ENCODE data around the gene UGT1A3. TPM values are rescaled to one million over a fixed set of nuclear protein-coding genes. Genes with fewer than 3 reads are reported as not detected.
"Not testable (repeated sequence)": the region's sequence is repeated elsewhere in the genome, so short reads cannot be mapped to it uniquely, and the experiment has no call there.

The UGT1A3 gene
- polyA plus RNA-seq, 3 donors: not detected

DNA sequence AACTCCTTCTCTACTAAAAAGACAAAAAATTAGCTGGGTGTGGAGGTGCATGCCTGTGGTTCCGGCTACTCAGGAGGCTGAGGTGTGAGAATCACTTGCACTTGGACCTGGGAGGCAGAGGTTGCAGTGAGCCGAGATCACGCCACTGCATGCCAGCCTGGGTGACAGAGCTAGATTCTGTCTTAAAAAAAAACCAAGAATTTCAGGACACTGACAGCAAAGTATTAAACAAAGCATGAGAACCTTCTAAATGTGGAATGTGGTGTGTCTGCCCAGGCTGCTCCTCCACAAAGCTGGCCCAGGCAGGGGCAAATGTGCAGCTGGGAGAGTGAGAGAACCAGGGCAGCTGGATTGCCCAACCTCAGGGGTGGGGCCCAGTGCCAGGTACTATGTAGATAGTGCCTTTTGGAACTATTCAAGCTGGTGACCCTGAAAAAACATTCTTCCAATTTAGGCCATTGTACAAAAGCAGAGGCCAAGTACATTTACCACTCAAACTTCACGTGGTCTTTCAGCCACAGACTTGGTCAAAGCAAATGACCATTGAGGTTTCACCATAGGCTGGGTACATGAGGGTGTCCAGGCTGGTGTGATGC is 22.8 kb upstream of the UGT1A3 start:
- WGBS, 3 donors: 42 to 68% (median 65%) methylated on average over 4 of the region's 4 CpGs
- H3K27ac ChIP-seq (ENCODE audit: low read depth, low read length): no peak overlapping the region

DNA sequence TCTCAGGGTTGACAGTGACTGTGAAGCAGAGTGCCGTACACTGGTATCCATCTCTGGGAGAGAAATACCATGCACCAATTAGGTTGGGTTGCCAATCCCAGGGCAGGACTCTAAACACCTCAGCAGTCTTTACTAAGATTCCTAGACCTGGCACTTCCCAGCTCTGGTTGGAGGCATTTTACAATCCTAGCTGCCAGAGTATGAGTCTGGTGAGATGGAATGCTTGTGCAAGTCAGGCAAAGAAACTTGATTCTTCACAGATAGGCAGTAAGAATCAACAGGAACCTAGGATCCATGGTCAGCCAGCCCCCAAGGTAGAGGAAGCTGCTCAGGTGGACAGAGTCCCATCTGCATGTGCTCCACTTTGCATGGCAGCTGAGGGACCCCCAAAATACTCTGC is 22.1 kb upstream of the UGT1A3 start:
- no peak overlapping the region for H3K27ac ChIP-seq (ENCODE audit: low read depth, low read length)
- 4 to 88% (median 37%) methylated on average over 1 of the region's 1 CpG for WGBS, 3 donors

DNA sequence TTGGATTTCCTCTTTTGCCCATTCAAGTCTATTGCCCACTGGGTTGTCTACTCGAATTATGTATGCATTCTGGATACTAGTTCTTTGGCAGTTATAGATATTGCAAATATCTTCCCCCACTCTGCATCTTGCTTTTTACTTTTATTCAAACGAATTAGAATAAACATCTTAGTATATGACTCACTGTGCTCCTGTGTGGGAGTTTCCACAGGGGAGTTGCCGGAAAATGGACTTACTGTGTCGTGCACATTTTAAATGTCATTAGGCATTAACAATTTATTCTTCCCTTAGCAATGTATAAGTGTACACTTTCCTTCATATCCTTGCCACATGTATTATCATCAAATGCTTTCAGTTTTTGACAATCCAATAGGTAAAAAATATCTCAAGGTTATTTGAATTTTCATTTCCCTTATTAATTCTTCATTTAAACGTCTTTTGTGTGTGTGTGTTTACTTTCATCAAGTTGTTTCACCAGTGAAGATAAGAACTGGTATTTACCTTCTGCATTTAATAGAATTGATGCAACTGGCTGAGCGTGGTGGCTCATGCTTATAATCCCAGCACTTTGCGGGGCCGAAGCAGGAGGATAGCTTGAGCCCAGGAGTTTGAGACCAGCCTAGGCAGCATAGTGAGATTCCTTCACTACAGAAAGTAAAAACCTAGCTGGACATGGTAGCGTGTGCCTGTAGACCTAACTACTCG is 20.8 kb upstream of the UGT1A3 start:
- H3K27ac ChIP-seq (ENCODE audit: low read depth, low read length): no peak overlapping the region
- WGBS, 3 donors: 59 to 69% (median 68%) methylated on average over 10 of the region's 10 CpGs

DNA sequence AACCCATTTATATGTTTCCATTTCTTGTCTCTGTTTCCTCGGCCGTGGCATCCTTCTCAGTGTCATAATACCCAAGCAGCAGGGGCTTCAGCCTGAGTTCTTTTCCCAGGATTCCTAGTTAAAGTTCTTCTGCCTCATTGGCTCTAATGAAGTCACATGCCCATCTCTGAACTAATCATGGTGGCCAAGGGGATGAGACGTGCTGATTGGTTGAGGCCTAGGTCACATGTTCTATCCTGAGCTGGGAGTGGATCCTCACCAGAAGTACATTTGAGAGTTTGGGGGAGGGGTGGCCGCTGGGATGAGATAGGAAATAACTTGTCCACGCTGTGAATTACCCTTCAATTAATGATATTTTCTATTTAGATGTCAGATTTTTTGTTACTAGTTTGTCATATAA is 19.9 kb upstream of the UGT1A3 start:
- H3K27ac ChIP-seq (ENCODE audit: low read depth, low read length): no peak overlapping the region
- WGBS, 3 donors: 73 to 87% (median 85%) methylated on average over 5 of the region's 5 CpGs

DNA sequence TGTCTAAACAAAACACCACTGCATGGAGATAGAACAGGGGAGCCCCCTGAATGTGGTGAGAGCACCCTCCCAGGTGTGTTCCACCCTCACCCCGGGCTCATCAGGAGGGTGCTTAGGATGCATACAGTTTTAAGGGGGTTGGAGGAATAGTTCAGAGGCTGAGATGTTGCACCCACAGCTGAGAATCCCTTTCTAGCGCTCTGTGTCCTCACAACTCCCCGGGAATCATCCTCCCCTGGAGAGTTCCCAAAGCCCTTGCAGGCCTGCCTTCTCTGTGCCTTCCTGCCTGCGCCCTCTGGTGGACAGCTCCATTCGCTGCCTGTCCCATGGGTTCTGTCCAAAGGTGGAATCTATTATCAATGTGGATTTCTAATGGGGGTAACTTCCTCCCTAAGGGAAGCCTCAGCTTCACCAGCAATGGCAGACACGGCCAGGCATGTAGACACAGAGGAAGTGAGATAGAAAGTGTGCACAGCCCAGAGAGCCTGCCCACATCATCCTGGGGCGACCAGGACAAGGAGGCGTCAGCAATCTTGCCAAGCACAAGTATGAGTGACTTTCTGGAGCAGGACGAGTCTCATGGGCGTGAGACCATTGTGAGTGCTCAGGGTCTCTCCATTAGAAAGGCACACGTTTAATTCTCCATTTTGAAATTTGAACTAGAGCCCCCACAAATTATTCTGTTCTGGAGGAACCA is 17.4 kb upstream of the UGT1A3 start:
- H3K27ac ChIP-seq (ENCODE audit: low read depth, low read length): no peak overlapping the region
- 33 to 36% (median 36%) methylated on average over 11 of the region's 11 CpGs for WGBS, 3 donors

DNA sequence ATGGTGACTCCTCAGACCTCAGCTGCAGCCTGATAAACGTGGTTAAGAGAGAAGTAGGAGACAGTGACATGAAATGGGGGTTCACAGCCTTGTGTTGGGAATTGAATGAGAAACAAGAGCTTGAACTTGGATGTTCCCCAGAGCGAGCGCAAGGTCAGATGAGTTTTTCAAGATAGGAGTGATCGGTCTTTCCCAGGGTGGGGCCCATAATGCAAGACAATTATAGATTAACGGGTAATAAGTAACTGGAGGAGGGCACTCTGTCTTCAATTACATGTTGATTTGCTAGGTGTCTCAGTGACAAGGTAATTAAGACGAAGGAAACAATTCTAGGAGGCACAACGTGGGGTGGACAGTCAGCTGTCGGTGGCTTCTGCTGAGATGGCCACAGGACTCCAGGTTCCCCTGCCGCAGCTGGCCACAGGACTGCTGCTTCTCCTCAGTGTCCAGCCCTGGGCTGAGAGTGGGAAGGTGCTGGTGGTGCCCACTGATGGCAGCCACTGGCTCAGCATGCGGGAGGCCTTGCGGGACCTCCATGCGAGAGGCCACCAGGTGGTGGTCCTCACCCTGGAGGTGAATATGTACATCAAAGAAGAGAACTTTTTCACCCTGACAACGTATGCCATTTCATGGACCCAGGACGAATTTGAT is 16.1 kb upstream of the UGT1A3 start, which contains the start of gene UGT1A5:
Gene UGT1A5 (plus strand): TSS at position 297 of the 651 bp plus-strand sequence. CDS start 85 bp downstream, at position 382.
- 67 to 81% (median 78%) methylated on average over 14 of the region's 14 CpGs for WGBS, 3 donors
- no peak within 1 kb of the TSS for H3K27ac ChIP-seq (ENCODE audit: low read depth, low read length)

DNA sequence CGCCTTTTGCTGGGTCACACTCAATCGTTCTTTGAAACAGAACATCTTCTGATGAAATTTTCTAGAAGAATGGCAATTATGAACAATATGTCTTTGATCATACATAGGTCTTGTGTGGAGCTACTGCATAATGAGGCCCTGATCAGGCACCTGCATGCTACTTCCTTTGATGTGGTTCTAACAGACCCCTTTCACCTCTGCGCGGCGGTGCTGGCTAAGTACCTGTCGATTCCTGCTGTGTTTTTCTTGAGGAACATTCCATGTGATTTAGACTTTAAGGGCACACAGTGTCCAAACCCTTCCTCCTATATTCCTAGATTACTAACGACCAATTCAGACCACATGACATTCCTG is 15.6 kb upstream of the UGT1A3 start:
- H3K27ac ChIP-seq (ENCODE audit: low read depth, low read length): no peak overlapping the region
- 66 to 77% (median 75%) methylated on average over 7 of the region's 7 CpGs for WGBS, 3 donors

DNA sequence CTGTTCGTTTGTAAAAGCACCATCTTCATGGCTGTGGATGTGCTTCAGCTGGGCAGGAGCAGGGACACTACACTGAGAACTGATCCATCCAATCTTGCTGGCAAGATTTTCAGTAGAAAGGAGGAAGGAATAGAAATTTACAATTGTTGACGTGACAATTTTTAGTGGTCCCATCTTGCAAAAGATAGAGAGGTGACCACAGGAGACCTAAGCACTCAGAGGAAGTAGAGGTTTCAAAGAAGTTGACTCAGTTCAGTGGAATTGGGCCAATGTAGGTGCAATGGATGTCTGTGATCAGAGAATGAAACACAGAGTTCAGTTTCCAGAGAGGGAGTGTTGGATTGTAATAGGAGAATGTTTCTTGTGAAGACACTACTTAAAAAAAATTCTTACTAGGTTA is 14.7 kb upstream of the UGT1A3 start:
- 66 to 74% (median 67%) methylated on average over 2 of the region's 2 CpGs for WGBS, 3 donors
- no peak overlapping the region for H3K27ac ChIP-seq (ENCODE audit: low read depth, low read length)

DNA sequence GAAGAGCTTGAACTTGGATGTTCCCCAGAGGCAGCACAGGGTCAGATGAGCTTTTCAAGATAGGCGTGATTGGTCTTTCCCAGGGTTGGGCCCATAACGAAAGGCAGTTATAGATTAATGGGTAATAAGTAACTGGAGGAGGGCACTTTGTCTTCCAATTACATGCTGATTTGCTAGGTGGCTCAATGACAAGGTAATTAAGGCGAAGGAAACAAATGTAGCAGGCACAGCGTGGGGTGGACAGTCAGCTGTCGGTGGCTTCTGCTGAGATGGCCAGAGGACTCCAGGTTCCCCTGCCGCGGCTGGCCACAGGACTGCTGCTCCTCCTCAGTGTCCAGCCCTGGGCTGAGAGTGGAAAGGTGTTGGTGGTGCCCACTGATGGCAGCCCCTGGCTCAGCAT is 10.3 kb upstream of the UGT1A3 start, which contains the start of gene UGT1A4:
Gene UGT1A4 (plus strand): TSS at position 185 of the 400 bp plus-strand sequence. CDS start 85 bp downstream, at position 270.
- WGBS, 3 donors: 68 to 84% (median 73%) methylated on average over 7 of the region's 7 CpGs
- no peak within 1 kb of the TSS for H3K27ac ChIP-seq (ENCODE audit: low read depth, low read length)

DNA sequence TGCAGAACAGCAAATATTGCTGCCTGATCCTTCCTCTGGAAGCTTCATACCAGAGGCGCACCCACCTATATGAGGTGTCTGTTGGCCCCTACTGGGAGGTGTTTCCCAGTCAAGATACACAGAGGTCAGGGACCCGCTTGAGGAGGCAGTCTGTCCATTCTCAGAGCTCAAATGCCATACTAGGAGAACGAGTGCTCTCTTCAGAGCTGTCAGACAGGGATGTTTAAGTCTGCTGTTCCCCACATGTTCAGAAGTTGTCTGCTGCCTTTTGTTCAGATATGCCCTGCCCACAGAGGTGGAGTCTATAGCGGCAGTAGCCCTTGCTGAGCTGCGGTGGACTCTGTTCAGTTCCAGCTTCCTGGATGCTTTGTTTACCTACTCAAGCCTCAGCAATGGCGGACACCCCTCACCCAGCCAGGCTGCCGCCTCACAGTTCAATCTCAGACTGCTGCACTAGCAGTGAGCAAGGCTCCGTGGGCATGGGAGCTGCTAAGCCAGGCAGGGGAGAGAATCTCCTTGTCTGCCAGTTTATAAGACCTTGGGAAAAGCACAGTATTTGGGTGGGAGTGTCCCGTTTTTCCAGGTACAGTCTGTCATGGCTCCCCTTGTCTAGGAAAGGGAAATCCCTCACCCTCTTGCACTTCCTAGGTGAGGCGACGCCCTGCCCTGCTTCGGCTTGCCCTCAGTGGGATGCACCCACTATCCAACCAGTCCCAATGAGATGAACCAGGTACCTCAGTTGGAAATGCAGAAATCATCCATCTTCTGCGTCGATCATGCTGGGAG is 8.2 kb downstream of the UGT1A3 start:
- 75 to 85% (median 79%) methylated on average over 14 of the region's 14 CpGs for WGBS, 3 donors
- H3K27ac ChIP-seq (ENCODE audit: low read depth, low read length): not testable (repeated sequence)

DNA sequence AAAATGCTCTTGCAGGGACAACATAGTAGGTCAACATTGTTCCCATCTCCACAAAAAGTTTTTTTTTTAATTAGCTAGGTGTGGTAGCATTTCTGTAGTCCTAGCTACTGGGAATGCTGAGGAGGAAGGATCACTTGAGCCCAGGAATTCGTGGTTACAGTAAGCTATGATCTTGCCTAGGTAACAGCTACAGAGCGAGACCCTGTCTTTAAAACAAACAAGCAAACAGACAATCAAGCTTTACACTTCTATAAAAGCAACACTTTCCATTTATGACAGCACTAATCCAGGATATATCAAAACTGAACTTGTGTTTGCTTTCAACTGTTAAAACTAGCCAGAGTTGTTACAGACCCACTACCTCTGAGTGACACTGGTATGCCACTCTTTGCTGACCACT is 12.0 kb downstream of the UGT1A3 start:
- no peak overlapping the region for H3K27ac ChIP-seq (ENCODE audit: low read depth, low read length)
- 56 to 80% (median 71%) methylated on average over 2 of the region's 2 CpGs for WGBS, 3 donors

DNA sequence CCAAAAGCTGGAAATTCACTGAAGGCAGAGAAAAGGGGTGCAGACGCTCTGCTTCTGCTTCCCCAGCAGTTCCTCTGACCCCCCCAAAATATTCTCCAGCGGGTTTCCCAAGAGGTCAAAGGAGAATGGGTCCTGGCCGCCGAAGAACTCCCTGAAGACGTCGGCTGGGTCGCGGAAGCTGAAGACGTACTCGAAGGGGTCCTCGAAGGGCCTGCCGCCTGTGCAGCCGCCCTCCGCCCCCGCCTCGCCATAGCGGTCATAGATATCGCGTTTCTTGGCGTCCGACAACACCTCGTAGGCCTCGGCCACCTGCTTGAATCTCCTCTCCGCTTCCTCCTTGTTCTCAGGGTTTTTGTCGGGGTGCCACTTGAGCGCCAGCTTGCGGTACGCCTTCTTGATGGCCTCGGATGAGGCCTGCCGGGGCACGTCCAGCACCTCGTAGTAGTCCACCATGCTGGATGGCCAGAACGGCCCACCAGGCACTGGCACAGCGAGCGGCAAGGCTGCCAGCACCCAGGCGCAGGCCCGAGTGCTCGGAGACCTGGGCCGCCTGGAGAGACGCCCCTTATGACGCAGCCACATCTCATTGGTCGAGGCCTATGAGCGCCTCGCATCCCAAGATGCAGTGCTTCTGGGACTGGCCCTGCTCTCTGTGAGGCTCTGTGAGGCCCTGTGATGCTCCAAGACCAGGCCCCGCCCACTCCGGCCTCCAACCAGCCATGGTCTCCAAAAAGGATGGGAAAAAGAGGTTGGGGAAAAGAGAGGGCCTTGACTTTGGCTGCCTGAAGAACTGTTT is 14.8 kb downstream of the UGT1A3 start:
- WGBS, 3 donors: 90 to 94% (median 93%) methylated on average over 43 to 45 of the region's 46 CpGs
- no peak overlapping the region for H3K27ac ChIP-seq (ENCODE audit: low read depth, low read length)

DNA sequence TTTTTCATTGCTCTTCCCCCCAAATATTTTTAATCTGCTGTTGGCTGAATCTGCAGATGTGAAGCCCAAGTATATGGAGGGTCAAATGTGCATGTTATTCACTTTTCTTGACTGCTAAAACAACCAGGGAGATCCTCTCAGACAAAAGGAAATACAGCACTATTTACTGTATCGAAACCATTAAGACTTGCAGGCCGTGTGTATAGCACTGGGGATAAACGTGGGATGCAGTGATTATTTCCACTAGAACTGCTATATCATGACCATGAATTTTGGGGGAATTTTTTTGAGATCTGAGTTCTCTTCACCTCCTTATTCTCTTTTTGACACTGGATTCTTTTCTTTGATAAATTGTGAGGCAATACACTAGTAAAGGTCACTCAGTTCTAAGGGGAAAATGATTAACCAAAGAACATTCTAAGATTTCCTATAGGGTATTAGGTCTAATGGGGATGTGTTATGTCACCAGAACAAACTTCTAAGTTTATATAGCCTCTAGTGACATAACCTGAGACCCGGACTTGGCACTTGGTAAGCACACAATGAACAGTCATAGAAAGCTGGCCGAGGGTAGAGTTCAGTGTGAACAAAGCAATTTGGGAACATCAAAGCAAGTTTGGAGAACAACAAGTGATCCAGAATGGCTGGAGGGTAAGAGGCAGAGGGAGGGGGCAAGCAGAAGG is 16.4 kb downstream of the UGT1A3 start:
- 60 to 74% (median 69%) methylated on average over 4 to 5 of the region's 5 CpGs for WGBS, 3 donors
- H3K27ac ChIP-seq (ENCODE audit: low read depth, low read length): no peak overlapping the region

DNA sequence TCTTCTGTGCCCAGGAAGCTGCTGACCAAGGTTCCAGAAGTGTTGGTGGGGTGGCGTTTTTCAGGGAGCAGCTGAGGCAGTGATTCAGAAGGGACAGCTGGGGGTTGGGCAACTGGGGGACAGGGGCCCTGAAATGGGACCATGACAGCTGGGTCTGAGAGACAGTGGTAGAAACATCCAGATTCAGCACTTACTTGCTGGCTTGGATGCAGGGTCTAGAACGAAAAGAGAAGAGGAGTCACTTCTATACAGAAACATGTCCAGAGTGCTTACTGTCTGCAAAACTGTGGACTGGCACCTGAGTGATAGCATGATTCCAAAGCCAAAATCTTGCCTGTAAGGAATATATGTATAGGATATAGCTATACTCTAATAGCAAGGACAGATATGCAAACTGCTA is 17.0 kb downstream of the UGT1A3 start:
- not testable (repeated sequence) for H3K27ac ChIP-seq (ENCODE audit: low read depth, low read length)
- 35 to 77% (median 66%) methylated on average over 2 of the region's 2 CpGs for WGBS, 3 donors

DNA sequence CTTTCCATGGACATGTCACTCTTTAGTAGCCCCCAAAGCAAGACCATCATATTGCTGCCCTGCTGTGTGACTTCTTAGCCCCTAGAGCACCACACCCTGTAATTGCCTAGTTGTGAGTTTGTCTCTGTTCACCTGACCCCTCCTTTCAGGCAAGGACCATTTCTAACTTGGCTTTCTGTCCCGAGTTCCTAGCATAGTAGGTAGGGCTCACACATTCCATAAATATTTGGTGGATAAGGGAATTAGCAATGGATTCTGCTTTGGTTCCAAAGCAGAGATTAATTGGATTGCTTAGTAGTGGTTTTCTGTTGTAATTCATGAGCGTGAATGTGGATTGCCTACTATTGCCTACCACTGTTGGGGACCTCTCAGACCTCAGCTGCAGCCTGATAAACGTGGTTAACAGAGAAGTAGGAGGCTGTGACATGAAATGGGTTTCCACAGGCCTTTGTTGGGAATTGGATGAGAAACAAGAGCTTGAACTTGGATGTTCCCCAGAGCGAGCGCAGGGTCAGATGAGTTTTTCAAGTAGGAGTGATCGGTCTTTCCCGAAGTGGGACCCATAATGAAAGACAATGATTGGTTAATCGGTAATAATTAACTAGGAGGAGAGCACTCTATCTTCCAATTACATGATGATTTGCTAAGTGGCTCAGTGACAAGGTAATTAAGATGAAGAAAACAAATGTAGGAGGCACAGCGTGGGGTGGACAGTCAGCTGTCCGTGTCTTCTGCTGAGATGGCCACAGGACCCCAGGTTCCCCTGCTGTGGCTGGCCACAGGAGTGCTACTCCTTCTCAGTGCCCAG is 17.8 kb downstream of the UGT1A3 start:
- WGBS, 3 donors: 67 to 80% (median 79%) methylated on average over 10 of the region's 10 CpGs
- H3K27ac ChIP-seq (ENCODE audit: low read depth, low read length): no peak overlapping the region

DNA sequence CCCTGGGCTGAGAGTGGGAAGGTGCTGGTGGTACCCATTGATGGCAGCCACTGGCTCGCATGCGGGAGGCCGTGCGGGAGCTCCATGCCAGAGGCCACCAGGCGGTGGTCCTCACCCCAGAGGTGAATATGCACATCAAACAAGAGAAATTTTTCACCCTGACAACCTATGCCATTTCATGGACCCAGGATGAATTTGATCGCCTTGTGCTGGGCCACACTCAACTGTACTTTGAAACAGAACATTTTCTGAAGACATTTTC is 18.4 kb downstream of the UGT1A3 start:
- 90 to 95% (median 94%) methylated on average over 6 of the region's 6 CpGs for WGBS, 3 donors
- H3K27ac ChIP-seq (ENCODE audit: low read depth, low read length): no peak overlapping the region

DNA sequence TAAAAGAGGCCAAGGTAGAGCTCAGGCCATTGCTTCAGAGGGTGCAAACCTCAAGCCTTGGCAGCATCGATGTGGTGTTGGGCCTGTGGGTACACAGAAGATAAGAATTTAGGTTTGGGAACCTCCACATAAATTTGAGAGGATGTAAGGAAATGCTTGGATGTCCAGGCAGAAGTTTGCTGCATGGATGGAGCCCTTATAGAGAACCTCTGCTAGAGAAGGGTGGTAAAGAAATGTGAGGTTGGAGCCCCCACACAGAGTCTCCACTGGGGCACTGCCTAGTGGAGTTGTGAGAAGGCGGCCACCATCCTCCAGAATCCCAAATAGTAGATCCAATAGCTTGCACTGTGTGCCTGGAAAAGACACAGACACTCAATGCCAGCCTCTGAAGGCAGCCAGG is 21.8 kb downstream of the UGT1A3 start:
- WGBS, 3 donors: 73 to 97% (median 77%) methylated on average over 2 of the region's 2 CpGs
- not testable (repeated sequence) for H3K27ac ChIP-seq (ENCODE audit: low read depth, low read length)

Measured in adipose tissue (tissue), 3 donors.